HG03378 (cell line): Measurements from ENCODE around the gene NOS1AP.

Experiments
- ATAC-seq: cut with Tn5 transposase; IDR thresholded peaks from one replicate; pipeline ENCODE4 v1.9.1; 2021; ENCODE audit warnings: mild to moderate bottlenecking, moderate library complexity; ENCODE audit not compliant: unreplicated experiment

Gene NOS1AP

DNA sequence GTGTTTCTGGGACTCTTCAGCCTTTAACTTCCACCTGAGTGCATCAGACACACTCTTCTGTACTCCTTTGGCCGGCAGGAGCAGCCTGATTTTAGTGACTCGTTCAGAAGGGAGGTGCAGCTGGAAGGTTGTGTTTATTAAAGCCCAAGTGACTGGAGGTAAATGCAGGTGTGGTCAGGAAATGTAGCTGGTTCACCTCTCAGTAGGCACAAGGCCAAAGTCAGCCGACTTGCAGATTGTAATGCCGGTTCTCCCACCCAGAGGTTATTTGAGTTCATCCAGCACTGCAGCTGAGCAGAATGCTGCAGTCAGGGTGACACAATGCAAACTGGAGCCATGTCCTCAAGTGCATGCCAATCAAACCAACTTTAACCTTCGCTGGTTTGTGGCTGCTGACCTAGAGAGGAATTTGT is 215.7 kb downstream of the NOS1AP start:
- no peak for ATAC-seq

- ATAC-seq = no peak
These were observed 221.5 kb downstream of the NOS1AP start for GRCh38 chr1:162291000-162291399.

GRCh38 chr1:162292422-162292849 is 222.9 kb downstream of the NOS1AP start:
- ATAC-seq = no peak

DNA sequence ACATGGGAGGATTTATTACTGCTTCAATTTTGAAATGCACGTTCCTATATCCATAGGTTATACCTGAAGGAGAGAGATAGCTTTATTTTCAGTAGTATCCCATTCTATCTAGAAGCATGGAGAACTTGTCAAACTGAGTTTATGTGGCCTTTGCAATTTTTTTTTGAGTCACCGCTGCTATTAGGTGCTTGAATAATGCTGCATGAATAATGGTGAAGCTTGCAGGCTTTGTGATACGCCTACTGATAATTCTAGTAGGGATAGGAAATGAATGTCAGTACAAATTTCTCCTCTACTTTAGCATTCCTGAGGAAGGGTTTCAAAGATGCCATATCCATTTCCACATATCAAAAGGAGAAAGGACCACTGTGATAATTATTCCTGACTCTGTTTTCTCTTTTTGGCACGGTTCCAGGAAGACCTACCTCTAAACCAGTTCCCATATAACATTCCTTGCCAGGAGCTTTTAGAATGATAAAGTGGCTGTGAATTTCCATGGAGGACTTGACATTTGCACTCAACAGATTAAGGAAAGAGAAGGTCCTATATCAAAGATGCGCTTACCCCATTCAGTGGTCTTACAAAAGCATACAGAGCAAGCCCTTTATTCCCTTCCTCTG is 223.7 kb downstream of the NOS1AP start:
- ATAC-seq = no peak

DNA sequence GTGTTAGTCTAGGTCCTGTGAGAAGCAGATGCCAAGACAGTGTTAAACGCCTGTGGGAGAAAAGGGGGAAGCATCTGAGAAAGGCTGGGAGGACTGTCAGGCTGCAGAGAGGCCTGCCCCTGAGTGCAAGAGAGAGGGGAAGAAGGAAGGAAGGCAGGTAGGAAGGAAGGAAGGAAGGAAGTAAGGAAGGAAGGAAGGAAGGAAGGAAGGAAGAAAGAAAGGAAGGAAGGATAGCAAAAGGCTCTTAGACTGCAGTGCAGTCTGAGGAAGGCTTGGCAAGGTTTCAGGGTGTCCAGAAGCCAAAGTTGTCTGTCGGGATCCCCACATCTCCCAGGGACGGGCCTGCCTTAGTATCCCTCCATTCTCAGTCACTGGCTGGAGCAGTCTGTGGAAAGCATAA is 224.5 kb downstream of the NOS1AP start:
- ATAC-seq = no peak

GRCh38 chr1:162297208-162297607 is 227.7 kb downstream of the NOS1AP start:
- no peak for ATAC-seq

DNA sequence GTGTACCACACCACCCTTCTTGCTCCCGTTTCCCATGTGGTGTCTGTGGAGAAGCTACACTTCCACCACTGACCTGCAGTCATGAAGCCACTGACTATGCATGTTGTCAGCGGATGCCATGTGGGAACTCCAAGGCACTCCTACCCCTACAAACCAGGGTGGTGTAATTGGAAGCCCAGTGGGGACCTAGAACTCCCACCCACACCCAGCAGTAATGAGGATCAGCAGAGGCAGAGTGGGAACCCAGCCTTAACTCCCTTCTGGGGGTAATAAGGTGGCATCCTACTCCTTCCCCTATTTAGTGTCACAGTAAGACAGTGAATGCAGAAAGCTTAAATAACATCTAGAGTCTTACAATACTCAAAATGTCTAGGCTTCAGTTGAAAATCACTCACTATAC is 228.8 kb downstream of the NOS1AP start:
- no peak for ATAC-seq

- ATAC-seq = no peak
These were observed 229.5 kb downstream of the NOS1AP start for GRCh38 chr1:162299018-162299417.

DNA sequence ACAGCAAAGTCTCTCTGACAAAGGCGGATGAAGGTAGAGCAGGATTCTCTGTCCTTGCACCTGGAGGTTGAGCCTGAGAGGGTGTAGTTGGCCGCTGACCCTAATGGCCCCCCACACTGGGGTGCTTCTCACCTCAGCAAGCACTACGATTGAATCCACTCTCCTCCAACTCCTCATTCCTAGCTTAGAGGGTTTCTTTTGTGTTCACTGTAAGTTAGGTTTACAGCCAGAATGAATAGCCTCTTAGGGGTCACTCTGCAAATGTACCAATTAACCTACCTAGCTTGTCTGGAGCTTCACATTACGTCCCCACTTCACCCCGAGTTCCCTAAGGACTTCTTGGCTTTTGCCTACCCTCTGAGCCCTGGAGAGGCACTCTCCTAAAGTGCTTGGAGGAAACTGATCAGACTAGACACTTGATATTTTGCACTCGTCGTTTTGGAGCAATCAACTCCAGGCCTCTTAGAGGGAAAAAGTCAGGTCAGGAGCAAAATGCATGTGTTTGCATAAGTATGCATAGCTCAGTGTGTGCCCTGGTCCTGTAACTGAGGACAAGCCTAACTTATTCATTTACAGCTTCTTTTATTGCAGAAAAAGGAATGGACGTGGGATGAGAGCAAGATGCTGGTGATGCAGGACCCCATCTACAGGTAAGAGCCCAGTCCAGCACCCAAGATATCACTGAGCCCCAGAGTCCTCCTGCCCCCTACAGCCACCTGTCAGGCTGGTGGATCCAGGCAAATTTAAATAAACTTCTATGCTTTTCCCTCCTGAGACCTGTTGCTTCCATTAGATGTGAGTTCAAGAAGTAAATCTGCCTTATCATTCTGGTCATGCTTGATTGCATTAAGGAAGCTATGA is 230.8 kb downstream of the NOS1AP start:
- ATAC-seq = no peak

DNA sequence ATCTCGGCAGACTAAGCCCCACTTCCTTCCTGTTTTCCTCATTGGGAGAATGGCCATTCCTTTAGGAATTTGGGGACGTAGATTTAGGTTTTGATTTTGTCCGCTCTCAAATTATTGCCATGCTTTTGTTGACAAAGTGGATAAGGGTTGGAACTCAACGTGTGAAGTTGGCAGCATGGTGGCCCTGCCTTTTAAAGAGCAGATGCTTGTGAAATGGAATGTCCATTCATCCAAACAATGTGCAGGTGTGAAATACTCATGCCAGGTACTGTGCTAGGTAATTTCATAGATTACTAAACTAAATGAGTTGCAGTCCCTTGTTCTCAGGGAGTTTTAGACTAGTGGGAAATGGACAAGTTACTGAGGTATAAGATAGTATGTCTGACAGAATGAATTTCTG is 232.2 kb downstream of the NOS1AP start:
- ATAC-seq = no peak

GRCh38 chr1:162302306-162303003 is 233.0 kb downstream of the NOS1AP start:
- no peak for ATAC-seq

GRCh38 chr1:162303004-162303344 is 233.5 kb downstream of the NOS1AP start:
- no peak for ATAC-seq

- ATAC-seq = no peak
These were observed 235.2 kb downstream of the NOS1AP start for GRCh38 chr1:162304736-162305135.

GRCh38 chr1:162305969-162306368 is 236.5 kb downstream of the NOS1AP start:
- no peak for ATAC-seq

DNA sequence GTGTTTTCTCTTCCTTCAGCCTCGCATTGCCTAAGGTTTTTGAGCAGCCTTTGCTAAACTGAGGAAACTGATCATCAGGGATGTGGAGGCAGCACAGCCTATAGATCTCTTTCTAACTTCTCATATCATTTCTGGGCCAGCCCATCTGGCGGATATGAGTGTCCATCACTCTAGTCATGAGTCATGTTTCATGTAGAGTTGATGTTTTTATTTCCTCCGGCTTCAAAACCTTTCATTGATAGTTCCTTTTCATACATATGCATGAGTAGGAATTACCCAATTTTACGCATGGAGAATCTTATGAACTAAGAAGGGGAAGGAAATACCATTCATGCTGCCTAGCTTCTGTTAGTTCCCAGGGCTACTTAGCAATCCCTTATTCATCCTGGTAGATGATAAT is 240.8 kb downstream of the NOS1AP start:
- ATAC-seq = no peak

GRCh38 chr1:162314206-162314605 is 244.7 kb downstream of the NOS1AP start:
- ATAC-seq = no peak

- ATAC-seq = no peak
These were observed 246.2 kb downstream of the NOS1AP start for GRCh38 chr1:162315673-162316072.

DNA sequence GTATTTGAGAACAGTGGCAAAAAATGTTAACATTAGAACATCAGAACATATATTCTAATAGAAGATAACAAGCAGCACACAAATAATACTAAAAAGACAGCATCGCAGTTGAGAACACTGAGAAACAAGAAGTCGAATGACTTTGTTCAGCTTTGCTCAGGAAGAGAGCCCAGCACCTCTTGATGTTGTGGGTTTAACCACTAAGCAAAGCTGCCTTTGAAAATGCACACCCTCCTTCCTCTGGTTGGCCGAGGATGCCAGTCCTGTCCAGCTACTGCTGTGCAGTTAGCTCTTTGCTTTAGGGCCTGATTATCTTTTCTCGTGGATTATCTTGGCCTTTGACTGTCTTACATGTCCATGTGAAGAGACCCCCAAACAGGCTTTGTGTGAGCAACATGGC is 246.7 kb downstream of the NOS1AP start:
- ATAC-seq = no peak

DNA sequence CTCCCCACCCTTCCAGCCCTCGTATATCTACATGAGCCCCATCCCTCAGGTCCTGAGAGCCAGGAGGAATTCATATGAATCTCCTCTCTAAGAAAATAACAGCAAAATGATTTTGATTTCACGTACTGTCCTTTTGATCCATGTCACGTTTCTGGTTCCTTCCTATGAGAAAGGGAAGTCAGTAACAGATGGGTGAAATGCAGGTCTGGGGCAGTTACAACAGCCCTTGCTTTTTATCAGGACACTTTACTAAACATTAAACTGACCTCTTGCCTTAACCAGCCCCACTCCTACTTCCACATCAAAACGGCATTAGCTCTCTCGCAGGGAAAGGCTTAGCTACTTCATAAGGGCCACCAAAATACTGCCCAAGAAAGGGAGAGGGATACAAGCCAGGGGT is 248.1 kb downstream of the NOS1AP start:
- ATAC-seq = no peak

- ATAC-seq = no peak
These were observed 250.1 kb downstream of the NOS1AP start for GRCh38 chr1:162319493-162320175.

DNA sequence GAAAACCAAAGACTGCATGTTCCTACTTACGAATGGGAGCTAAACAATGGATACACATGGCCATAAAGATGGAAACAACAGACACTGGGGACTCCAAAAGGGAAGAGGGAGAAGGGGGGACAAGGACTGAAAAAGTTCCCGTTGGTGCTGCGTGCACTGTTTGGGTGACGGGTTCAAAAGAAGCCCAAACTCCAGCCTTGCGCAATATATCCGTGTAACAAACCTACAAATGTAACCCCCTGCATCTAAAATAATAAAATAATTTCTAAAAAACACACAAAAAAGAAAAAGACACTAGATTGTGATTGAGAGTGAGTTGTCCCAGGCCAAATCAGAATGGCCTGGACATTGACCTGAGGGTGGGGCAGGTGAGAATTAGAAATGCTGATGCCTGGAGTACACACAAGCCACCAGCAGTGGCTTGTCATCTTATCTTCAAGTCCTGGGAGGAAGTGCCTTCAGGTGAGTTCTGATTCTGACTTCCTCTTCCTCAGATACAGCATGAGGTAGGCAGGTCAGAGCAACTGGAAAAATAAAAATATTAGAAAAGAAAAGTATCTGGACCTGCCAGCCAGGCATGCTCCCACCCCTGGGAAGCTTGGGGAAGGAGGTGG is 252.4 kb downstream of the NOS1AP start:
- no peak for ATAC-seq
